SK-N-SH treated with all-trans-retinoic acid at 6 μM for 48 hours (cell line): ENCODE measurements around the gene LTBP2.
A peak's percentile ranks its signal among the peaks of the same experiment; 100 is the strongest.

ENCODE experiments used
- ATAC-seq: fragments of 200-7000 bp; cut with Tn5 transposase; 3 replicates; pipeline ENCODE4 v1.9.1; 2020; ENCODE audit warnings: mild to moderate bottlenecking, moderate library complexity
- ARNTL ChIP-seq: fragments of 450-650 bp; formaldehyde crosslinking; IDR thresholded peaks from 2 replicates; pipeline ENCODE4 v1.5.0; 2020; ENCODE audit warnings: low read depth, mild to moderate bottlenecking, moderate library complexity, borderline replicate concordance
- BACH2 ChIP-seq: fragments of 250-450 bp; sonication (Bioruptor Pico); IDR thresholded peaks from 2 replicates; pipeline ENCODE4 v1.9.0; 2021; ENCODE audit warnings: mild to moderate bottlenecking, borderline replicate concordance
- CREB5 ChIP-seq: fragments of 250-450 bp; sonication (Bioruptor Pico); IDR thresholded peaks from 2 replicates; pipeline ENCODE4 v1.5.1; 2020; ENCODE audit warnings: low read depth, mild to moderate bottlenecking, moderate library complexity
- CSDC2 ChIP-seq: fragments of 250-450 bp; sonication (Bioruptor Pico); IDR thresholded peaks from 2 replicates; pipeline ENCODE4 v1.5.0; 2020; ENCODE audit warnings: mild to moderate bottlenecking, moderate library complexity
- CSRNP3 ChIP-seq: fragments of 250-450 bp; sonication (Bioruptor Pico); IDR thresholded peaks from 2 replicates; pipeline ENCODE4 v1.5.1; 2021; ENCODE audit warnings: mild to moderate bottlenecking, moderate library complexity
- ESRRG ChIP-seq: fragments of 250-450 bp; sonication (Bioruptor Pico); IDR thresholded peaks from 2 replicates; pipeline ENCODE4 v1.6.1; 2021; ENCODE audit warnings: mild to moderate bottlenecking
- GLIS3 ChIP-seq: fragments of 250-450 bp; sonication (Bioruptor Pico); IDR thresholded peaks from 2 replicates; pipeline ENCODE4 v1.5.0; 2020; ENCODE audit warnings: mild to moderate bottlenecking, moderate library complexity
- ISL1 ChIP-seq: fragments of 250-450 bp; sonication (Bioruptor Pico); IDR thresholded peaks from 2 replicates; pipeline ENCODE4 v2.1.2; 2022; ENCODE audit warnings: mild to moderate bottlenecking, moderate library complexity
- OSR1 ChIP-seq: fragments of 250-450 bp; sonication (Bioruptor Pico); IDR thresholded peaks from 2 replicates; pipeline ENCODE4 v1.8.0; 2022; ENCODE audit warnings: moderate library complexity, mild to moderate bottlenecking, inconsistent platforms
- PATZ1 ChIP-seq: fragments of 250-450 bp; sonication (Bioruptor Pico); IDR thresholded peaks from 2 replicates; pipeline ENCODE4 v1.8.0; 2020; ENCODE audit warnings: mild to moderate bottlenecking, moderate library complexity, borderline replicate concordance
- POU6F1 ChIP-seq: fragments of 250-450 bp; sonication (Bioruptor Pico); IDR thresholded peaks from 2 replicates; pipeline ENCODE4 v1.8.0; 2021; ENCODE audit warnings: low read depth, mild to moderate bottlenecking, moderate library complexity, borderline replicate concordance
- PPARA ChIP-seq: fragments of 250-450 bp; sonication (Bioruptor Pico); IDR thresholded peaks from 2 replicates; pipeline ENCODE4 v1.5.0; 2020; ENCODE audit warnings: mild to moderate bottlenecking, borderline replicate concordance
- RARB ChIP-seq: fragments of 250-450 bp; sonication (Bioruptor Pico); IDR thresholded peaks from 2 replicates; pipeline ENCODE4 v1.8.0; 2021; ENCODE audit warnings: mild to moderate bottlenecking, moderate library complexity
- SNAI2 ChIP-seq: fragments of 250-450 bp; sonication (Bioruptor Pico); IDR thresholded peaks from 2 replicates; pipeline ENCODE4 v1.5.0; 2020; ENCODE audit warnings: mild to moderate bottlenecking, moderate library complexity
- TCF4 ChIP-seq: fragments of 250-450 bp; sonication (Bioruptor Pico); IDR thresholded peaks from 2 replicates; pipeline ENCODE4 v1.8.0; 2021; ENCODE audit warnings: mild to moderate bottlenecking, moderate library complexity, borderline replicate concordance
- TOX ChIP-seq: fragments of 250-450 bp; sonication (Bioruptor Pico); IDR thresholded peaks from 2 replicates; pipeline ENCODE4 v1.8.0; 2021; ENCODE audit warnings: mild to moderate bottlenecking, moderate library complexity, borderline replicate concordance
- TSHZ2 ChIP-seq: fragments of 250-450 bp; sonication (Bioruptor Pico); IDR thresholded peaks from 2 replicates; pipeline ENCODE4 v1.5.0; 2020; ENCODE audit warnings: mild to moderate bottlenecking, moderate library complexity
- ZC3H10 ChIP-seq: fragments of 250-450 bp; sonication (Bioruptor Pico); IDR thresholded peaks from 2 replicates; pipeline ENCODE4 v1.5.1; 2021; ENCODE audit warnings: mild to moderate bottlenecking, moderate library complexity
- ZFP3 ChIP-seq: fragments of 250-450 bp; sonication (Bioruptor Pico); IDR thresholded peaks from 2 replicates; pipeline ENCODE4 v1.5.0; 2020; ENCODE audit warnings: mild to moderate bottlenecking, moderate library complexity
- ZFP30 ChIP-seq: fragments of 450-650 bp; formaldehyde crosslinking; IDR thresholded peaks from 2 replicates; pipeline ENCODE4 v1.5.0; 2022; ENCODE audit warnings: mild to moderate bottlenecking, moderate library complexity
- ZNF565 ChIP-seq: fragments of 450-650 bp; formaldehyde crosslinking; conservative IDR thresholded peaks from 2 replicates; pipeline ENCODE4 v1.5.0; 2020; ENCODE audit warnings: low read depth, mild to moderate bottlenecking, moderate library complexity
- ZNF8 ChIP-seq: fragments of 450-650 bp; formaldehyde crosslinking; IDR thresholded peaks from 2 replicates; pipeline ENCODE4 v1.5.0; 2020; ENCODE audit warnings: mild to moderate bottlenecking, moderate library complexity

The LTBP2 gene

GRCh38 chr14:74620497-74620921 is 8.5 kb upstream of the LTBP2 start:
- TF ChIP-seq SNAI2 (CRISPR knock-in tag) (no peak), ESRRG (CRISPR knock-in tag) (no peak), CSDC2 (no peak), TCF4 (CRISPR knock-in tag) (no peak), ZC3H10 (no peak), CREB5 (CRISPR knock-in tag) (no peak)
- peak; percentile 39 for ATAC-seq

GRCh38 chr14:74619672-74620131 is 7.7 kb upstream of the LTBP2 start:
- ATAC-seq = peak; percentile 87
- peak; percentile 20; the same call in 1 of the 2 replicates for TF ChIP-seq PATZ1 (CRISPR knock-in tag)
- no peak for TF ChIP-seq ZNF565
- no peak for TF ChIP-seq TCF4 (CRISPR knock-in tag)
- no peak for TF ChIP-seq ZFP30

GRCh38 chr14:74618078-74618952 is 6.3 kb upstream of the LTBP2 start:
- ATAC-seq = peak; percentile 3; the same call in 1 of the 3 replicates
- TF ChIP-seq CSDC2 (no peak), ZFP30 (no peak), ISL1 (CRISPR knock-in tag) (no peak), ESRRG (CRISPR knock-in tag) (no peak), GLIS3 (CRISPR knock-in tag) (no peak), TCF4 (CRISPR knock-in tag) (no peak), ZC3H10 (no peak), TSHZ2 (CRISPR knock-in tag) (no peak), ZFP3 (no peak), CSRNP3 (CRISPR knock-in tag) (no peak), TOX (CRISPR knock-in tag) (no peak), RARB (CRISPR knock-in tag) (no peak), PPARA (CRISPR knock-in tag) (no peak), BACH2 (CRISPR knock-in tag) (no peak), POU6F1 (CRISPR knock-in tag) (no peak), ARNTL (CRISPR knock-in tag) (no peak), ZNF565 (no peak), OSR1 (CRISPR knock-in tag) (no peak), ZNF8 (CRISPR knock-in tag) (no peak), PATZ1 (CRISPR knock-in tag) (no peak)
